ENCODE data around the gene CCNYL1. TPM values are rescaled to one million over a fixed set of nuclear protein-coding genes. Genes with fewer than 3 reads are reported as not detected.

Gene CCNYL1
- total RNA-seq, 2 donors from 2014 or later = 19.9 to 33.1 TPM

DNA sequence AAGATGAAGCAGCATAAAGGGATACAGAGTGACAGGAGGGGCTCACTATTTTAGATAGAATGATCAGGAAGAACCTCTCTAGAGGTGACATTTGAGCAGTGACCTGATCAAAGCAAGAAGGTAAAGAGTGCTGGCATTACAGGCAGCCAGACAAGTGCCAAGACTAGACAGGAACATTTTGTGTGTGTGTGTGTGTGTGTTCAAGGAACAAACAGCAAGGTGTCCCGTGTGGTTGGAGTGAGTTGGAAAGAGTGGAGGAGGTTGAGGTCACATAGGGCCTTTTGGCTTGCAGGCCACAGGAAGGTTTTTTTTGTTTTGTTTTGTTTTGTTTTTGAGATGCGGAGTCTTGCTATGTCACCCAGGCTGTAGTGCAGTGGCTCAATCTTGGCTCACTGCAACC lies 32.6 kb downstream of the CCNYL1 start:
- Histone ChIP-seq H3K9ac (ENCODE audit: low read depth in 2 of 2, low read length in 2 of 2) (no peak overlapping the region), H3K4me1 (no peaks in the 10 kb centered on the region), H3K27ac (no peak overlapping the region), H3K36me3 (no peaks in the 10 kb centered on the region), H3K9me3 (no peaks in the 10 kb centered on the region), H3K27me3 (no peaks in the 10 kb centered on the region), H3K4me3 (no peak overlapping the region)
- intact Hi-C loops (cut with DNase I) = no loop called here
- TF ChIP-seq, protein P1, sequence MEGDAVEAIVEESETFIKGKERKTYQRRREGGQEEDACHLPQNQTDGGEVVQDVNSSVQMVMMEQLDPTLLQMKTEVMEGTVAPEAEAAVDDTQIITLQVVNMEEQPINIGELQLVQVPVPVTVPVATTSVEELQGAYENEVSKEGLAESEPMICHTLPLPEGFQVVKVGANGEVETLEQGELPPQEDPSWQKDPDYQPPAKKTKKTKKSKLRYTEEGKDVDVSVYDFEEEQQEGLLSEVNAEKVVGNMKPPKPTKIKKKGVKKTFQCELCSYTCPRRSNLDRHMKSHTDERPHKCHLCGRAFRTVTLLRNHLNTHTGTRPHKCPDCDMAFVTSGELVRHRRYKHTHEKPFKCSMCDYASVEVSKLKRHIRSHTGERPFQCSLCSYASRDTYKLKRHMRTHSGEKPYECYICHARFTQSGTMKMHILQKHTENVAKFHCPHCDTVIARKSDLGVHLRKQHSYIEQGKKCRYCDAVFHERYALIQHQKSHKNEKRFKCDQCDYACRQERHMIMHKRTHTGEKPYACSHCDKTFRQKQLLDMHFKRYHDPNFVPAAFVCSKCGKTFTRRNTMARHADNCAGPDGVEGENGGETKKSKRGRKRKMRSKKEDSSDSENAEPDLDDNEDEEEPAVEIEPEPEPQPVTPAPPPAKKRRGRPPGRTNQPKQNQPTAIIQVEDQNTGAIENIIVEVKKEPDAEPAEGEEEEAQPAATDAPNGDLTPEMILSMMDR (IDR thresholded peaks at IDR 0.05) = no peak
- no peak for DNase-seq

DNA sequence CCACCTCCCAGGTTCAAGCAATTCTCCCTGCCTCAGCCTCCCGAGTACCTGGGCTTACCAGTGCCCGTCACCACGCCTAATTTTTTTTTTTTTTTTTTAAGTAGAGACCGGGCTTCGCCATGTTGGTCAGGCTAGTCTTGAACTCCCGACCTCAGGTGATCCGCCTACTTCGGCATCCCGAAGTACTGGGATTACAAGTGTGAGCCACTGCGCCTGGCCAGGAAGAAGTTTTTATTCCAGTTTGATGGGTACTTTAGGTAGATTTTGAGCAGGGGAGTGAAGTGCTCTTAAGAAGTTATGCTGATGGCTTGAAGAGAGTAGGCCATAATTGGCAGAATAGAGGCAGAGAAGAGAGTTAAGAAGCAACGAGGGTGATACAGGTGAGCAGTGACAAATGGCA lies 33.0 kb downstream of the CCNYL1 start:
- Histone ChIP-seq H3K9me3 (no peaks in the 10 kb centered on the region), H3K27me3 (no peaks in the 10 kb centered on the region), H3K4me3 (no peak overlapping the region), H3K36me3 (no peaks in the 10 kb centered on the region), H3K9ac (ENCODE audit: low read depth in 2 of 2, low read length in 2 of 2) (no peak overlapping the region), H3K27ac (no peak overlapping the region), H3K4me1 (no peaks in the 10 kb centered on the region)
- TF ChIP-seq, protein P1 (IDR thresholded peaks at IDR 0.05) = no peak
- intact Hi-C loops (cut with DNase I) = no loop called here
- no peak for DNase-seq

DNA sequence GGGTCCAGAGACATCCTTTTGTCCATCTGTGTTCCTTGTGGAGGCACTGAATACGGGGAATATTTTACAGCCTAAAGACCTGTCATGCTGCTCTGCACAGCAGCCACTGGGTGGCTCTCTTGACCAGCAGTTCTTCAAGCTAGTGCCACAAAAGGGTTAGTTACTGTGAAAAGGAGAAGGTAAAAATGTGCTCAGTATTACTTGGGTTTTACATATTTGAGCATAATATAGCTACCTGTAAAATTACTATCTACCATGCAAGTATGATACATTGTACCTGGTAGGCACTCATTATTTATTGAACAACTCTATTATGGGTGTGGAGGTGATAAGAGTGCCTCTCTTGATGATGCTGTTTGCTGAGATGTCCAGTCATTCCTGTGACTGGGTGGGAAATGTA lies 34.7 kb downstream of the CCNYL1 start:
- H3K27ac ChIP-seq = no peak overlapping the region
- H3K9me3 ChIP-seq = no peaks in the 10 kb centered on the region
- H3K36me3 ChIP-seq = no peaks in the 10 kb centered on the region
- H3K4me3 ChIP-seq = no peak overlapping the region
- no peak overlapping the region for H3K9ac ChIP-seq (ENCODE audit: low read depth in 2 of 2, low read length in 2 of 2)
- TF ChIP-seq, protein P1 (IDR thresholded peaks at IDR 0.05) = peak; percentile 73
- no peaks in the 10 kb centered on the region for H3K4me1 ChIP-seq
- peak; percentile 50 for DNase-seq
- intact Hi-C loops (cut with DNase I) = loop anchor here (5.0 kb wide), 2 partner anchors 226 to 296 kb away; no protein-coding TSS in a partner anchor
- H3K27me3 ChIP-seq = no peaks in the 10 kb centered on the region

DNA sequence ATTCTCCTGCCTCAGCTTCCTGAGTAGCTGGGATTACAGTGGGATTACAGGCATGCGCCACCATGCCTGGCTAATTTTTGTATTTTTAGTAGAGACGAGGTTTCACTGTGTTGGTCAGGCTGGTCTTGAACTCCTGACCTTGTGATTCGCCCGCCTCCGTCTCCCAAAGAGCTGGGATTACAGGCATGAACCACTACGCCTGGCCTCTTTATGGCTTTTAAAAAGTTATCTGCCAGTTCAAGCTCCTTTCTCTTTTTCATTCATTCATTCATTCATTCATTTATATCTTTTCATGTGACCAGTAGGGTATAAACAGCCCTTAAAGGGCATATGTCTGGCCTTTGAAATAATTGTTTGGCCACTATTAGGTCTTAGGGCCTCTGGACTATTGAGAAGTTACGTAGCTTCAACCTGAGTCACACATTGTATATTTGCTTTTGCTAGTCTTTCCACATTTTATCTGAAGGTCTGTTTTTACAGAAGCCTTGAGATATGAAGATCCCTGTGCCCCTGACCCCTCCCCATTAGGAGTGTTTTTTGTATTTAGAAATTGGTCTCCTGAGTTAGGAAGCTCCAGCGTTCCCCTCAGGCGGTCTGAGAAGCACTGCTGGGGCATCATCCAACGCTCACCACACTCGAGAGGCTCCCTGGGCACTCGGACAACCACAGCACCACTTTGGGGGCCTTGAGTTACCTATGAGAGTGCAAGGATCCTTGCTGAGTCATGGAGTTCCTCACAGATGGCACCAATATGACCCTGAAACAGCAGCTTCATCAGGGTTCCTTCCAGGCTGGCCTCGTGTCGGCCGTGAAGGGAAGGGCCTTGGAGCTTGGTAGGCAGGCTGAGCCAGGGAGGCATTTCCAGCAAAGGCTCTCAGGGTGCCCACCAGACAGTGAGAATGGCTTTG lies 36.5 kb downstream of the CCNYL1 start:
- no peaks in the 10 kb centered on the region for H3K27me3 ChIP-seq
- intact Hi-C loops (cut with DNase I) = loop anchor here (5.0 kb wide), 2 partner anchors 224 to 294 kb away; no protein-coding TSS in a partner anchor
- TF ChIP-seq, protein P1 (IDR thresholded peaks at IDR 0.05) = no peak
- no peaks in the 10 kb centered on the region for H3K36me3 ChIP-seq
- no peaks in the 10 kb centered on the region for H3K9me3 ChIP-seq
- DNase-seq = no peak
- H3K27ac ChIP-seq = no peak overlapping the region
- H3K4me1 ChIP-seq = no peaks in the 10 kb centered on the region
- H3K9ac ChIP-seq (ENCODE audit: low read depth in 2 of 2, low read length in 2 of 2) = no peak overlapping the region
- no peak overlapping the region for H3K4me3 ChIP-seq

DNA sequence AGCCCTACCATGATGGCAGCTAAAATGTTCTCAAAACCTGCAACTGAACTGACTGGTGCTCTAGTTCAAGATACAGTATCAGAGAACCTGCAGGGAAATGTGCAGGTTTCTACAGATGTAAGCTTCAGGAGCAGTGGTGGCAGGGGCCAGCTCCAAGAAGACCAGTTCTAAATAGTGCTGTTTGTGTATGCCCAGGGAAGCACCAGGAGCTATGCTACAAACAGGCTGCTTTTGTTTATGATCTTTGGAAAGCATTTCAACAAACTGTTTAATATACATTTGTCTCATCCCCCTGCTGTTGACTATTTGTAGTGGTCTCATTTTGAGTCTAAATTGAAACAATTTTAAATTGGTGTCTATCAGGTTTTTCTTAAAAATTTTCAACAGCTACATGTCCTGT lies 37.6 kb downstream of the CCNYL1 start:
- TF ChIP-seq, protein P1 (IDR thresholded peaks at IDR 0.05) = no peak
- intact Hi-C loops (cut with DNase I) = loop anchor here (5.0 kb wide), 2 partner anchors 223 to 293 kb away; no protein-coding TSS in a partner anchor
- no peak for DNase-seq
- H3K4me1 ChIP-seq = no peaks in the 10 kb centered on the region
- no peak overlapping the region for H3K4me3 ChIP-seq
- no peaks in the 10 kb centered on the region for H3K36me3 ChIP-seq
- no peak overlapping the region for H3K27ac ChIP-seq
- H3K9me3 ChIP-seq = no peaks in the 10 kb centered on the region
- H3K9ac ChIP-seq (ENCODE audit: low read depth in 2 of 2, low read length in 2 of 2) = no peak overlapping the region
- no peaks in the 10 kb centered on the region for H3K27me3 ChIP-seq
